HG03575 (cell line): Measurements from ENCODE around the gene DYTN.
"Not testable (repeated sequence)": the region's sequence is repeated elsewhere in the genome, so short reads cannot be mapped to it uniquely, and the experiment has no call there.

Experiments
- ATAC-seq: cut with Tn5 transposase; IDR thresholded peaks from one replicate; pipeline ENCODE4 v1.9.1; 2021; ENCODE audit not compliant: unreplicated experiment, insufficient number of reproducible peaks, low FRiP score; ENCODE audit errors: extremely low read depth

The DYTN gene

GRCh38 chr2:206718296-206718695 is at the start of gene DYTN:
DYTN (minus strand) TSS chr2:206718396; CDS start chr2:206718279, 117 bp downstream.
- no peak for ATAC-seq

GRCh38 chr2:206766057-206766930 is 48.1 kb upstream of the DYTN start:
- no peak for ATAC-seq

DNA sequence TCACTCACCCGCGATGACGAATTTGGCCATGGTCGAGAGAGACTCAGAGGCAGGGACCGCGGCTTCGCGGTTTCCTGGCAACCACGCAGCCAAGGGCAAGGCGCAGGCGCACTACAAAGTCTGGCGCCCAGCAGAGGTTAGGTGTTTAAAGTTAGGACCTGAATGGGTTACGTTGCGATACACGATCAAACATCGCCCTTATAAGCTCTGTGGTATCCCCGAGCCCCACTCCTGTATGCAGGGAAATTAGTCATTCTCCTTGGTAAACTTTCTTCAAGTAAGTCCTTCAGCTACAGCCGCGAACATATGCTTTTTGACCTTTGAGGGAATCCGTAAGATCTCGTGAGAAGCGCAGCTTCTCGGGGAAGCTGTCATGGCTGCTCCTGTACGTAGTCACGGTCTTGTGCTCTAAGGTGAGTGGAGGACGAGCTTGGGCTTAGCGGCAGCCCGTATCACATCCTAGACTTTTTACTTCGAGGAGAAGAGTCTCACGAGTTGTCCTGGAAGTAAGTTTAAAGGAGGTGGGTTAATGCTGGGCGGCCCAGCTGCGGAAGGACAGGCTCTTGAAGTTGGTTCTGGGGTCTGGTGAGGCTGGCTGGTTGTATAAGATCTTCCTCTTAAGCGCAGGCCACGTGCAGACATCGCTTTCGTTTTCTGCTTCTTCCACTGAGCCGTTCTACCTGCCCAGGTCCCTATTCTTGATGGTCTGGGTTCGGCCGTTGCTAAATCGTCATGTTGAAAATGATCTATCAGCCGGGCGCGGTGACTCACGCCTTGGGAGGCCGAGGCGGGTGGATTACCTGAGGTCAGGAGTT is 47.3 kb upstream of the DYTN start, which contains the start of the genes FASTKD2 and MDH1B:
FASTKD2 (plus strand) TSS at position 365 of the 815 bp plus-strand sequence. CDS start 1,088 bp downstream, outside the sequence.
MDH1B (minus strand) TSS at position 87 of the 815 bp plus-strand sequence; CDS start at position 30, 57 bp downstream.
- peak; percentile 84 for ATAC-seq

GRCh38 chr2:206764673-206765241 is 46.6 kb upstream of the DYTN start:
- no peak for ATAC-seq

GRCh38 chr2:206756816-206757215 is 38.6 kb upstream of the DYTN start:
- ATAC-seq = no peak

DNA sequence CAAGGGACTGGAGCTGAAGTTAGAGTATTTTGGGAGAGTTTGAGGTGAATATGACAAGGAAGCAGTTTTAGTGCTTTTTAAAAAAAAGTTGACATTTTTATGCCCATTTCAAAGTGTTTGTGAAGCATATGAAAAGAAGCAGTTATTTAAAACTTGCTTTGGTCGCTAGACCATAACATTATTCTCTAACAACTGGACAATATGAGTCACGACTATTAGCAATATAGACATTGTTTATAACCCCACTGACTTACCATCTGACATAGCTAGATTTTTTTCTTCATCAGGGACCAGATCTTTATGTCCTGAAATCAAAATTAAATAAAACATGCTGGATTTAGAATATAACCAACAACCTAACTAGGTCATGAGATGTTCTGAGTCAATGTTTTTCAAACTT is 22.6 kb upstream of the DYTN start:
- ATAC-seq = no peak

DNA sequence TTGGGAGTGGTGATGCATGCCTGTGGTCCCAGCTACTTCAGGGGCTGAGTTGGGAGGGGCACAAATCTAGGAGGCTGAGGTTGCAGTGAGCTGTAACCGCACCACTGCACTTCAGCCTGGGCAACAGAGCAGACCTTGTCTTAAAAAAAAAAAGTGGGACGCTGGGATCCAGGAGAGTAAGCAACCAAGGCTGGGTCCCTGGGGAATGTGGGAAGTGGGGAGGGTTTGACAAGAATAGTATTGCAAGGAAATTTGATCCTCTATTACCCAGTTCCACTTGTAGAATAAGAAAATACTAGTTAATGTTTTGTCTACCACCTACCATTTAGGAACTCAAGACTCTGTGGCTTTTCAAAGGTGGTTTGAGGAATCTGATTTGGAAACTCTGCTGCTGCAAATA is 21.1 kb upstream of the DYTN start:
- no peak for ATAC-seq

- ATAC-seq = no peak
Measured at GRCh38 chr2:206736935-206737334, 18.7 kb upstream of the DYTN start.

GRCh38 chr2:206733341-206733740 is 15.1 kb upstream of the DYTN start:
- no peak for ATAC-seq

DNA sequence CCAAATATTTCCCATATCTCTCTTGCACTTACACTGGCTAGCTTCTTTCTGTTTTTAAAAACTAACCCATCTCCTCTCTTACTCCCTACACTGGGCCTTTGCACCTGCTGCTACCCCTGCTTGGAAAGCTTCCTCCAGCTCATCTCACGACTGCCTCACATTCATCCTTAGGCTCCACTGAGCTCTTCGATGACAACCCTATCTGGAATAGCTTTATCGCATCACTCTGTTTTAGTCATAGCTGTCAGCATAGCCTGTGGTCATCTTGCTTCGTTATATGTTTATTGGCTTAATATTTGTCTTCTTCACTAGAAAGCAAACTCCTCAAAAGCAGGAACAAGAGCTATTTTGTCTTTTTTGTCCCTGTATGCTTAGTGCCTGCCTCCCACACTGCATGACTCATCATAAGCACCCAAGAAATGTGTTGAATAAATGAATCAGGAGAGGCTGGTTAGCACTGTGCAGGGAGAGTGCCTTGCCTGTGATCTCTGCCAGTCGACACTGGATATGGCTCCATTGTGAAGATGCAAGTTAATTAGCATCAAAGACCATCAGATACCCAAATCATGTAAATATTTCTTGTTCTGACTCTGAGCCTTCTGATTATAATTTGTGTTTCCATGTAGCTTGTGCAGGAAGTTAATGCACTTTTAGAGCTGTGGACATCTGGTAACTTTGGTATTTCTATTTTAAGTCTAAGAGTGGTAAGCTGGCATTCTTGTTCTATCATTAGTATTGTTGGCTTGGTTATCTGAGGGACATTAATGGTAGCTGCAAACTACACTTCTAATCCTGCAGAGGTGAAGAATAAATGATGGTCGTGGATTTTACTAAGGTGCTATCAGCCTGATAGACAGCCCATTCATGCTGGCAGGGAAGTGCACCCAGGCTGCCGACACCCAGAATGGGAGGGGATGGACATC is 10.3 kb upstream of the DYTN start:
- ATAC-seq = no peak

DNA sequence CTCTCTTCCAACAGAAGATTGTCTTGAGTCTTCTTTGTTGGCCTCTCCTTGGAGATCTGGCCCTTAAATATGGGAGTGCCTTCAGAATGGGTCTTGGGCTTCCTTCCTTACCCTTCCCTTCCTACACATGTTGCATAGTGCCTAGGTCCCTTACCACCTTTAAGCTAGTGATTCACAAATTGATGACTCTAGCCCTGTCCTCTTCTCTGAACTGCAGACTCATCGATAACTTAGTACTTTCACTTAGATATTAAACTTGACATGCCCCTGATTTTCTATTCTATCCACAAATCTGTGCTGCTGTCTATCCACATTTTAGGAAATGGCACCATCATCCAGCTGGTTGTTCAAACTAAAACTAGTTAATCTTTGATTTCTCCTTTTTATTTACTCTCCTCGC is 9.1 kb upstream of the DYTN start:
- ATAC-seq = no peak

- ATAC-seq = no peak
Measured at GRCh38 chr2:206723288-206723687, 5.1 kb upstream of the DYTN start.

DNA sequence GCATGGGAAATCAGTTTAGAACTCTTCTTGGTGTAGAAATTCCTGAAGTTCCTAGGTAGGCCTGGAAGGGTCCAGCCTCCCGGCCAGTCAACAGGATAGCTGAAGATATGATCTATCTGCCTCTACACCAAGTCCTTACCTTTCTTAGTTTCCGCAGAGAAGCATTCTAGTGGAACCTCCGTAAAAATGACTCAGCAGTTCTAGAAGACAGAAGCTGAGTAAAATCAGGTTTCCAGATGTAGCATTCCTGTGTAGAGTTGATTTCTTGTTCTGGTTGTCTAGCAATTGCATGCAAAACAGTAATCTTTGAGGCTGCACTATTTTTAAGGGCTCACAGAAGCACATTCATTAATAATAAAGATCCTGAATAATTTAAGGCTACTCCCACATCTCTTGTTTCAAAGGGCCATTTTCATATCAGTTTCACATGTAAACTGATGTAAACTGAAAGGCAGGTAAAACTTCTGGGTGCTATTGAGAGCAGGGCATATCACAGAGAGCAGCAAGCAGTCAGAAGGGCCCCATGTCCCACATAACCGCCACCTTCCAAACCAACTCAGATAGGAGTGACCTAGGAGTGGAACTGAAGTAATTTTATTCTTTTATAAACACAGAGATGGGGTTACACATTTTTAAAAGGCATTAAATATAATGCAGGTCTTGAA is 3.2 kb upstream of the DYTN start:
- ATAC-seq = peak; percentile 83

GRCh38 chr2:206716623-206717022 is 1.6 kb downstream of the DYTN start:
- ATAC-seq = no peak

GRCh38 chr2:206715183-206715582 is 3.0 kb downstream of the DYTN start:
- ATAC-seq = not testable (repeated sequence)

DNA sequence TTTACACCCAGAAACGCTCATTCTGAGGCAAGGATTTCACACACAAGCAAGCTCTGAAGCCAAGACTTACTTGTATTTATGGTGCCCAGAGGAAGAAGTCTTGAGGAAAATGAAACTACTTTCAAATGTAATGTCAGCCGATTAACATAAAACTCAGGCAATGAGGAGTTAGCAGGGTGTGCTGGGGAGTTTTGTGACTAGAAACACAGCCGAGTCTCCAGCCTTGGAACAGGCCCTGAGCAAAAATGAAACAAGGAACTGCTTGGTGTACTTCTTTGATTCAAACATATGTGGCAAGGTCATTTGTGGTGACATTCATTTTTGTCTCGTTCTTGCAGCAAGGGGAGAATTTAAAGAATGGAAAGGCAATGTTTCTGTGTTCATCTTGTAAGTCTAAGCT is 4.5 kb downstream of the DYTN start:
- ATAC-seq = peak; percentile 80

DNA sequence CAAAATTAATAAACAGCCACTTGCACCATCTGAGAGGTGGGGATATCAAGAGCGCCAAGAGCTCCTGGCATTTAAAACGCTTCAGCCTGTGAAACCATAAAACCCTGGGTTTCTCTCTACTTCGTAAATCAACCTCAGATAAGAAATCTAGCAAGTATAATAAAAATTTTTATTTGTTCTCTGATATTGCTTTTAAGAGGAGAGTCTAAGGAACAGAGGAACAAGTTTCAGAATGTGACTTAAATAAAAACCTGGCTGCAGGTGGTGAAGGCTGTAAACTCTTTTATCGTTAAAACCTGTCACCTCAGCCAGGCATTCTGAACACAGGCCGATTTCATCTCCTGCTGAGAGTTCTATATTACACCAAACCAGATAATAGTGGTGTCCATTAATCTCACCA is 9.9 kb downstream of the DYTN start:
- ATAC-seq = no peak

DNA sequence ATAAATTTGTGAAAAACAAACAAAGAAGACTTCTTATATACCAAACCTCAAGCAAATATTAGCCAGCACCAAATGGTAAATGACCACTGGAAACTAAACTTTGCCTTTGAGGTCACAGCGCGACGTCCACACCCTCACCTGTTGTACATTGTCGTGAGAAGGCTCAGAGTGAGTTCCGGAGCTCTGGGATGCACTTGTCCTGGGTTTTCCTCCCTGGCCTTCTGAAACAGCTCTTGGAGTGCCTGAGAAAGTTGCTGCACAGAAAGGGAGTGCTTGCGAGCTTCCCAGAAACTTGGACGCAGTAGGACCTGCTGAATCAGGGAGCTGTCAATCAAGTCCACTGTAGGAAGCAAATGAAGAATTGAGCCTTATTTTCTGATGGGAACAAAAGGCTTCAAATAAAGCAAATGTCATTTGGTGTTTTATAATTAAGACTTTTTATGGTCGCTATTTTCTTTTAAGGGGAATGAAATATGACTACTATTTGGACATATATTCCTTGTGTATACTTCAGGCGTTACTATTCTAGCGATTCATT is 11.0 kb downstream of the DYTN start:
- no peak for ATAC-seq
